ENCODE data around the gene PCDHGB4.
"Not testable (repeated sequence)": the region's sequence is repeated elsewhere in the genome, so short reads cannot be mapped to it uniquely, and the experiment has no call there.

DNA sequence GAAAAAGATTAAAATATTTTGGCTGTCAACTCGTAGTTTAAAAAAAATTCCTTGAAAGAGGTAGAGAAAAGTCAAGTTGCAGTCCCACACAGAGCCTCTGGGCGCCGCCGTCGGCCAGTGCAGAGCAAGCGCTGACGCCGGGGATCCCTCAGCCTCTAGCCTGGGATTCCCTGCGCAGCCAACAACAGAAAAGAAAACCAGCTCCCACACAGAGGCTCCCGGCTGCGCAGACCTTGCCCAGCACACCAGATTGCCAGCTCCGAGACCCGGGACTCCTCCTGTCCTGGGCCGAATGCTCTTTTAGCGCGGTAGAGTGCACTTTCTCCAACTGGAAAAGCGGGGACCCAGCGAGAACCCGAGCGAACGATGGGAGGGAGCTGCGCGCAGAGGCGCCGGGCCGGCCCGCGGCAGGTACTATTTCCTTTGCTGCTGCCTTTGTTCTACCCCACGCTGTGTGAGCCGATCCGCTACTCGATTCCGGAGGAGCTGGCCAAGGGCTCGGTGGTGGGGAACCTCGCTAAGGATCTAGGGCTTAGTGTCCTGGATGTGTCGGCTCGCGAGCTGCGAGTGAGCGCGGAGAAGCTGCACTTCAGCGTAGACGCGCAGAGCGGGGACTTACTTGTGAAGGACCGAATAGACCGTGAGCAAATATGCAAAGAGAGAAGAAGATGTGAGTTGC, 30.1 kb downstream of the PCDHGB4 start, which contains the start of gene PCDHGB7:
- TF ChIP-seq EZH2 (IDR thresholded peaks at IDR 0.05; ENCODE audit: insufficient read depth, poor library complexity, severe bottlenecking); EZH2phosphoT487 (IDR thresholded peaks at IDR 0.05; ENCODE audit: insufficient read depth, low read depth): not testable (repeated sequence)

Measured in GM23248 (cell line).